HepG2 (cell line): ENCODE measurements around the gene CDH13. TPM values are rescaled to one million over a fixed set of nuclear protein-coding genes. Genes with fewer than 3 reads are reported as not detected.

ENCODE experiments used
- ATAC-seq: fragments of 200-7000 bp; cut with Tn5 transposase; 3 replicates; pipeline ENCODE4 v1.9.1; 2020; ENCODE audit warnings: mild to moderate bottlenecking, moderate library complexity
- BruUV-seq: library from RNA; stranded (reverse); fragments of 400-500 nt; replicated peaks from 2 replicates; lab custom pipeline; 2021; lab: Mats Ljungman, UMichigan
- CTCF ChIA-PET: fragments of 300-600 bp; formaldehyde crosslinking; extraction: SDS; loops from one replicate; lab custom pipeline; 2021; ENCODE audit warnings: low total read pairs, inconsistent platforms, low intra/inter-chr PET ratio; lab: Yijun Ruan, JAX
- POLR2A ChIA-PET: fragments of 350-600 bp; sonication (Branson Sonifier 250); formaldehyde crosslinking; loops from one replicate; lab custom pipeline; 2020; ENCODE audit warnings: antibody characterized with exemption, inconsistent platforms; lab: Yijun Ruan, JAX
- DNase-seq: peaks from one replicate; pipeline ENCODE4 v3.0.0-alpha.2; 2015; ENCODE audit warnings: low spot score
- FAIRE-seq: peaks from 3 replicates; lab custom pipeline; 2011; peaks lifted over from hg19 to GRCh38; lab: Jason Lieb, UNC
- H2AFZ ChIP-seq: one replicate; pipeline ENCODE4 v1.6.1; 2011; ENCODE audit warnings: low read length, inconsistent platforms
- H3K27ac ChIP-seq: fragments of 300-600 bp; 3 replicates; pipeline ENCODE4 v1.8.0; 2011; ENCODE audit warnings: mixed run types, mild to moderate bottlenecking, mixed read lengths, low read length, inconsistent platforms; ENCODE audit not compliant: insufficient read depth; ENCODE audit errors: extremely low read length
- H3K27me3 ChIP-seq, 2 experiments: fragments of 200-600 bp in 1 of 2; 2 replicates in 1 of 2; 3 replicates in 1 of 2; pipeline versions ENCODE4 v1.6.0 to v1.8.0; 2011; ENCODE audit warnings: low read length in 2 of 2, mild to moderate bottlenecking in 2 of 2, moderate library complexity in 2 of 2, inconsistent platforms in 1 of 2; ENCODE audit not compliant: insufficient read depth in 2 of 2, control insufficient read depth in 1 of 2
- H3K36me3 ChIP-seq, 2 experiments: fragments of 200-600 bp in 1 of 2; replicated peaks in 1 of 2; 2 replicates in 1 of 2; 3 replicates in 1 of 2; pipeline versions ENCODE4 v1.5.1 to v1.8.0; 2011; ENCODE audit warnings: low read length in 2 of 2, inconsistent platforms in 1 of 2; ENCODE audit not compliant: insufficient read depth in 2 of 2, control insufficient read depth in 1 of 2
- H3K4me1 ChIP-seq: 2 replicates; pipeline ENCODE4 v1.5.1; 2012; ENCODE audit warnings: low read length, inconsistent platforms; ENCODE audit not compliant: insufficient read depth
- H3K4me2 ChIP-seq: 2 replicates; pipeline ENCODE4 v1.6.0; 2011; ENCODE audit warnings: low read depth, low read length, inconsistent platforms
- H3K4me3 ChIP-seq, 3 experiments: fragments of 200-600 bp in 1 of 3; sonication (generic), shearing (Covaris generic) in 1 of 3; replicated peaks in 1 of 3; 2 replicates each; pipeline ENCODE4 v1.5.1; 2011 to 2016; ENCODE audit warnings: low read length in 3 of 3, inconsistent platforms in 2 of 3, low read depth in 2 of 3, mild to moderate bottlenecking in 2 of 3, control low read depth in 1 of 3, mixed read lengths in 1 of 3; ENCODE audit not compliant: insufficient read depth in 1 of 3
- H3K79me2 ChIP-seq: one replicate; pipeline ENCODE4 v1.6.1; 2011; ENCODE audit warnings: low read length, inconsistent platforms; ENCODE audit not compliant: insufficient read depth
- H3K9ac ChIP-seq: 2 replicates; pipeline ENCODE4 v1.6.0; 2011; ENCODE audit warnings: mild to moderate bottlenecking, low read depth, low read length, inconsistent platforms; ENCODE audit not compliant: insufficient read depth
- H3K9me3 ChIP-seq: 2 replicates; pipeline ENCODE4 v1.5.1; 2012; ENCODE audit warnings: mild to moderate bottlenecking, low read length
- H4K20me1 ChIP-seq: 2 replicates; pipeline ENCODE4 v1.6.0; 2011; ENCODE audit warnings: inconsistent platforms, mild to moderate bottlenecking, low read length, moderate library complexity; ENCODE audit not compliant: insufficient read depth
- ATRX ChIP-seq: sonication (generic); formaldehyde crosslinking; IDR thresholded peaks from 2 replicates; pipeline ENCODE4 v1.4.0; 2020; ENCODE audit warnings: missing genetic modification reagents, borderline replicate concordance
- BCL3 ChIP-seq: sonication (generic); formaldehyde crosslinking; IDR thresholded peaks from 2 replicates; pipeline ENCODE4 v1.5.1; 2020; ENCODE audit warnings: mild to moderate bottlenecking, missing genetic modification reagents, moderate library complexity
- CTCF ChIP-seq: sonication (generic); formaldehyde crosslinking; IDR thresholded peaks from 2 replicates; pipeline ENCODE4 v1.5.0; 2020; ENCODE audit warnings: mild to moderate bottlenecking, missing genetic modification reagents, moderate library complexity
- KLF13 ChIP-seq: sonication (generic); formaldehyde crosslinking; IDR thresholded peaks from 2 replicates; pipeline ENCODE4 v1.4.0; 2020; ENCODE audit warnings: mild to moderate bottlenecking, missing genetic modification reagents
- NFRKB ChIP-seq: fragments of 450-650 bp; IDR thresholded peaks from 2 replicates; pipeline ENCODE4 v1.6.1; 2017
- RAD21 ChIP-seq: fragments of 450-650 bp; formaldehyde crosslinking; IDR thresholded peaks from 2 replicates; pipeline ENCODE4 v1.5.0; 2020; ENCODE audit warnings: mild to moderate bottlenecking
- RERE ChIP-seq: IDR thresholded peaks from 2 replicates; pipeline ENCODE4 v1.6.1; 2016; ENCODE audit warnings: low read depth, missing genetic modification reagents, missing compliant biosample characterization
- SMC3 ChIP-seq: IDR thresholded peaks from 2 replicates; pipeline ENCODE4 v1.6.1; 2011; ENCODE audit warnings: low read length, improper control_type of control experiment
- STAG1 ChIP-seq: sonication (generic); formaldehyde crosslinking; IDR thresholded peaks from 2 replicates; pipeline ENCODE4 v1.4.0; 2020; ENCODE audit warnings: missing genetic modification reagents
- XRCC5 ChIP-seq: fragments of 200-400 bp; formaldehyde crosslinking; optimal IDR thresholded peaks from 2 replicates; pipeline ENCODE3; 2017; ENCODE audit warnings: mild to moderate bottlenecking, low read length
- ZBTB14 ChIP-seq: sonication (generic); formaldehyde crosslinking; IDR thresholded peaks from 2 replicates; pipeline ENCODE4 v1.4.0; 2020; ENCODE audit warnings: missing genetic modification reagents
- ZFP36L1 ChIP-seq: sonication (generic); formaldehyde crosslinking; IDR thresholded peaks from 2 replicates; pipeline ENCODE4 v1.8.0; 2022; ENCODE audit warnings: mild to moderate bottlenecking, missing genetic modification reagents, moderate library complexity
- ZNF644 ChIP-seq: IDR thresholded peaks from 2 replicates; pipeline ENCODE4 v1.6.1; 2016; ENCODE audit warnings: low read depth
- WGBS: methylation state at CpG from one replicate; pipeline ENCODE4 v1.1.6; 2017; ENCODE audit warnings: low lambda C conversion rate; 5-methylcytosine and 5-hydroxymethylcytosine counted together
- in situ Hi-C: cut with HindIII; loops from 2 replicates; pipeline ENCODE4 v1.10.0; 2017; ENCODE audit warnings: low pct_unique_long_range_greater_than_20kb; ENCODE audit not compliant: extremely low pct_ligation_motif_present
- intact Hi-C: fragments of 100-400 bp; cut with micrococcal nuclease; formaldehyde crosslinking; loops from one replicate; pipeline ENCODE4 v1.10.0; 2022; ENCODE audit not compliant: unreplicated experiment
- polyA plus RNA-seq, 8 experiments: library from polyadenylated mRNA; depleted of rRNA in 3 of 8; stranded (reverse) in 7 of 8; unstranded in 1 of 8; fragments of >200 nt; fragmentation: Illumina TruSeq in 4 of 8; extraction: Trizol in 4 of 8; gene quantifications; 2 replicates each; pipeline versions ENCODE4 v1.2.1 to v1.2.3, GENCODE V29; 2011 to 2016; ENCODE audit warnings: low read depth in 4 of 8, missing spikeins in 1 of 8, mixed read lengths in 1 of 8; ENCODE audit not compliant: insufficient read depth in 1 of 8
- total RNA-seq, 5 experiments: library from RNA; depleted of rRNA; stranded (reverse); fragments of >200 nt; fragmentation: Illumina TruSeq; extraction: Trizol; gene quantifications; 2 replicates each; pipeline ENCODE4 v1.2.3, GENCODE V29; 2016; ENCODE audit warnings: low read depth in 1 of 5

CDH13 gene
- total and polyA plus RNA-seq, 2 of the 13 experiments (the other 11 are each of a cell fraction or from before 2014, with no cell fraction given): not detected

- TF ChIP-seq BCL3 (CRISPR knock-in tag) (no peak), KLF13 (no peak), ZFP36L1 (CRISPR knock-in tag) (no peak), ZBTB14 (CRISPR knock-in tag) (no peak)
Measured at GRCh38 chr16:83110269-83110668, 483.5 kb downstream of the CDH13 start (continued).

- in situ Hi-C loops (loop anchor here (5.0 kb wide), 1 partner anchor 104 kb away; no protein-coding TSS in a partner anchor), intact Hi-C loops (loop anchor here (2.0 kb wide), 2 partner anchors 243 to 333 kb away; no protein-coding TSS in a partner anchor)
- Histone ChIP-seq H3K4me2 (no peak overlapping the region), H3K9me3 (no peaks in the 10 kb centered on the region), H3K36me3 (no peaks in the 10 kb centered on the region), H3K4me1 (no peaks in the 10 kb centered on the region), H3K4me3 (no peak overlapping the region), H4K20me1 (no peaks in the 10 kb centered on the region), H3K79me2 (no peaks in the 10 kb centered on the region), H3K27me3 (peaks cover 0 to 10% of the 10 kb centered on the region in 2 experiments; a peak in 2 of 5 replicates), H3K9ac (no peak overlapping the region), H2AFZ (no peak overlapping the region), H3K27ac (no peak overlapping the region)
- ChIA-PET CTCF (interaction anchor here (1.6 kb wide), 1 partner anchor 102 kb away, joined by 14 read pairs; no protein-coding TSS in a partner anchor), POLR2A (no interaction called here)
- ATAC-seq (peak; percentile 83), FAIRE-seq (no peak), DNase-seq (peak; percentile 10)
- TF ChIP-seq RERE (CRISPR knock-in tag) (no peak), XRCC5 (peak; percentile 35), ATRX (CRISPR knock-in tag) (no peak), NFRKB (no peak), ZNF644 (no peak), SMC3 (peak; percentile 76), RAD21 (CRISPR knock-in tag) (0 out of 2 replicates have a peak, but pooled peaks have one; percentile 16), STAG1 (peak; percentile 38), CTCF (CRISPR knock-in tag) (peak; percentile 55)
- WGBS: 2% methylated on average over 7 of the region's 7 CpGs
- BruUV-seq: no TSS peak
Measured at GRCh38 chr16:83113317-83113716, 486.5 kb downstream of the CDH13 start.
